NB4 (cell line): ENCODE results near the gene MICU1.

Experiments used
- CTCF ChIP-seq: IDR thresholded peaks from one replicate; pipeline ENCODE4 v1.5.1; 2012; ENCODE audit warnings: low read depth, low read length
- MAX ChIP-seq: IDR thresholded peaks from 2 replicates; pipeline ENCODE4 v1.6.1; 2011; ENCODE audit warnings: low read depth, low read length
- MYC ChIP-seq: IDR thresholded peaks from 2 replicates; pipeline ENCODE4 v1.6.1; 2011; ENCODE audit warnings: low read depth, low read length
- POLR2A ChIP-seq: IDR thresholded peaks from 2 replicates; pipeline ENCODE4 v1.6.1; 2011; ENCODE audit warnings: mild to moderate bottlenecking; ENCODE audit not compliant: insufficient read length; ENCODE audit errors: extremely low read depth

- TF ChIP-seq CTCF (peak; percentile 61), POLR2A (no peak), MYC (no peak), MAX (no peak)
Measured at GRCh38 chr10:72567889-72568640, 57.8 kb downstream of the MICU1 start.
